SK-N-SH (cell line): Measurements from ENCODE around the gene PDS5B. TPM values are rescaled to one million over a fixed set of nuclear protein-coding genes. Genes with fewer than 3 reads are reported as not detected.

ENCODE experiments used
- CTCF ChIA-PET: fragments of 300-600, 350-600 bp; formaldehyde crosslinking; extraction: SDS; loops from one replicate; lab custom pipeline; 2021; lab: Yijun Ruan, JAX
- POLR2A ChIA-PET: fragments of 350-600 bp; sonication (Branson Sonifier 250); formaldehyde crosslinking; extraction: SDS; loops from one replicate; lab custom pipeline; 2020; ENCODE audit warnings: antibody characterized with exemption, inconsistent platforms; lab: Yijun Ruan, JAX
- DNase-seq: peaks from one replicate; pipeline ENCODE4 v3.0.0; 2012
- H2AFZ ChIP-seq: fragments of 200-600 bp; sonication (generic); 2 replicates; pipeline ENCODE4 v1.8.1; 2016; ENCODE audit warnings: antibody characterized with exemption, mild to moderate bottlenecking, low read depth
- H3F3A ChIP-seq: fragments of 200-600 bp; sonication (generic); replicated peaks from 2 replicates; pipeline ENCODE3; 2016; ENCODE audit warnings: antibody characterized with exemption, mild to moderate bottlenecking; ENCODE audit not compliant: insufficient read depth
- H3K27ac ChIP-seq, 2 experiments: fragments of 200-500 bp in 1 of 2; fragments of 200-600 bp in 1 of 2; sonication (Bioruptor generic) in 1 of 2; sonication (generic), shearing (Covaris generic) in 1 of 2; 2 replicates each; pipeline versions ENCODE4 v1.5.1 to v1.6.1; 2014 to 2016; ENCODE audit warnings: low read depth in 2 of 2, inconsistent platforms in 1 of 2, low read length in 1 of 2, mild to moderate bottlenecking in 1 of 2, mixed read lengths in 1 of 2
- H3K27me3 ChIP-seq: fragments of 200-600 bp; sonication (generic), shearing (Covaris generic); 2 replicates; pipeline ENCODE4 v1.6.1; 2016; ENCODE audit warnings: mixed run types; ENCODE audit not compliant: insufficient read depth
- H3K36me3 ChIP-seq, 2 experiments: fragments of 200-500 bp in 1 of 2; fragments of 200-600 bp in 1 of 2; sonication (Bioruptor generic) in 1 of 2; sonication (generic) in 1 of 2; replicated peaks in 1 of 2; 2 replicates each; pipeline versions ENCODE3 to v1.5.1; 2014 to 2016; ENCODE audit warnings: low read length in 1 of 2, mild to moderate bottlenecking in 1 of 2; ENCODE audit not compliant: insufficient read depth in 2 of 2, control insufficient read depth in 1 of 2
- H3K4me1 ChIP-seq, 2 experiments: fragments of 200-500 bp in 1 of 2; fragments of 200-600 bp in 1 of 2; sonication (Bioruptor generic) in 1 of 2; sonication (generic), shearing (Covaris generic) in 1 of 2; 2 replicates each; pipeline versions ENCODE4 v1.5.1 to v1.6.1; 2014 to 2016; ENCODE audit warnings: low read depth in 1 of 2, low read length in 1 of 2, mixed run types in 1 of 2; ENCODE audit not compliant: insufficient read depth in 2 of 2, control insufficient read depth in 1 of 2
- H3K4me2 ChIP-seq: fragments of 200-600 bp; sonication (generic), shearing (Covaris generic); 2 replicates; pipeline ENCODE4 v1.6.1; 2017; ENCODE audit warnings: mixed run types
- H3K4me3 ChIP-seq, 2 experiments: fragments of 200-500 bp in 1 of 2; fragments of 200-600 bp in 1 of 2; sonication (Bioruptor generic) in 1 of 2; sonication (generic), shearing (Covaris generic) in 1 of 2; 2 replicates each; pipeline versions ENCODE4 v1.5.1 to v1.8.1; 2014 to 2016; ENCODE audit warnings: low read depth in 2 of 2, inconsistent platforms in 1 of 2, low read length in 1 of 2, mild to moderate bottlenecking in 1 of 2, mixed read lengths in 1 of 2, moderate library complexity in 1 of 2
- H3K79me2 ChIP-seq: fragments of 200-600 bp; sonication (generic); 2 replicates; pipeline ENCODE4 v1.8.1; 2017; ENCODE audit warnings: mild to moderate bottlenecking; ENCODE audit not compliant: insufficient read depth
- H3K9ac ChIP-seq: fragments of 200-600 bp; sonication (generic); 2 replicates; pipeline ENCODE4 v1.6.1; 2017; ENCODE audit warnings: mixed run types
- H3K9me2 ChIP-seq: fragments of 200-600 bp; sonication (generic); 2 replicates; pipeline ENCODE4 v1.6.1; 2017; ENCODE audit warnings: mixed run types
- H3K9me3 ChIP-seq: fragments of 200-600 bp; sonication (generic); 2 replicates; pipeline ENCODE4 v1.6.1; 2017; ENCODE audit warnings: mixed run types, mild to moderate bottlenecking, moderate library complexity
- H4K20me1 ChIP-seq: fragments of 200-600 bp; sonication (generic); 2 replicates; pipeline ENCODE4 v1.6.1; 2017; ENCODE audit warnings: mild to moderate bottlenecking, mixed run types; ENCODE audit not compliant: insufficient read depth
- CHD2 ChIP-seq: fragments of 150-350 bp; IDR thresholded peaks from 2 replicates; pipeline ENCODE4 v1.6.1; 2018; ENCODE audit warnings: low read length; ENCODE audit not compliant: partially characterized antibody
- ELF1 ChIP-seq: IDR thresholded peaks from 2 replicates; pipeline ENCODE4 v1.4.0; 2012
- EP300 ChIP-seq, 2 experiments: IDR thresholded peaks; 2 replicates each; pipeline versions ENCODE4 v1.4.0 to v1.6.1; 2012; ENCODE audit warnings: borderline replicate concordance in 1 of 2, low read depth in 1 of 2, low read length in 1 of 2
- EZH2phosphoT487 ChIP-seq: fragments of 200-600 bp; sonication (generic); IDR thresholded peaks from 2 replicates; pipeline ENCODE4 v1.6.1; 2017; ENCODE audit warnings: low read depth, mixed run types, mild to moderate bottlenecking, antibody characterized with exemption, moderate library complexity, borderline replicate concordance
- FOSL2 ChIP-seq: IDR thresholded peaks from 2 replicates; pipeline ENCODE4 v1.4.0; 2012; ENCODE audit warnings: low read depth, mild to moderate bottlenecking, moderate library complexity, borderline replicate concordance
- FOXJ3 ChIP-seq: sonication (generic); formaldehyde crosslinking; IDR thresholded peaks from 2 replicates; pipeline ENCODE4 v1.5.1; 2020; ENCODE audit warnings: mild to moderate bottlenecking, missing genetic modification reagents
- GATA2 ChIP-seq: sonication (generic); formaldehyde crosslinking; IDR thresholded peaks from 2 replicates; pipeline ENCODE4 v1.5.0; 2020; ENCODE audit warnings: mild to moderate bottlenecking, missing genetic modification reagents
- IRF3 ChIP-seq: fragments of 150-350 bp; IDR thresholded peaks from 2 replicates; pipeline ENCODE4 v1.6.1; 2016; ENCODE audit warnings: mild to moderate bottlenecking, low read depth, low read length
- JUND ChIP-seq: IDR thresholded peaks from 2 replicates; pipeline ENCODE4 v1.4.0; 2012
- MXI1 ChIP-seq: IDR thresholded peaks from 2 replicates; pipeline ENCODE4 v1.6.1; 2012; ENCODE audit warnings: mild to moderate bottlenecking, low read depth, low read length, improper control_type of control experiment
- PBX3 ChIP-seq: IDR thresholded peaks from 2 replicates; pipeline ENCODE4; 2012
- RAD21 ChIP-seq: IDR thresholded peaks from 2 replicates; pipeline ENCODE4 v1.6.1; 2012; ENCODE audit warnings: mild to moderate bottlenecking, low read length
- RCOR1 ChIP-seq: fragments of 150-350 bp; IDR thresholded peaks from 2 replicates; pipeline ENCODE4 v1.6.1; 2017; ENCODE audit warnings: antibody characterized with exemption, low read length
- REST ChIP-seq: IDR thresholded peaks from 2 replicates; pipeline ENCODE4 v1.6.1; 2012; ENCODE audit warnings: mild to moderate bottlenecking, low read depth, low read length, moderate library complexity
- RXRA ChIP-seq: IDR thresholded peaks from 2 replicates; pipeline ENCODE4 v1.4.0; 2012; ENCODE audit warnings: low read depth, mild to moderate bottlenecking, borderline replicate concordance
- SIN3A ChIP-seq: IDR thresholded peaks from 2 replicates; pipeline ENCODE4 v1.6.1; 2012; ENCODE audit warnings: low read depth, mild to moderate bottlenecking, low read length, moderate library complexity, borderline replicate concordance
- SMC3 ChIP-seq: IDR thresholded peaks from 2 replicates; pipeline ENCODE4 v1.6.1; 2012; ENCODE audit warnings: low read depth, low read length, improper control_type of control experiment
- TEAD4 ChIP-seq: IDR thresholded peaks from 2 replicates; pipeline ENCODE4 v1.4.0; 2012; ENCODE audit warnings: mild to moderate bottlenecking, borderline replicate concordance; ENCODE audit not compliant: insufficient read depth
- USF2 ChIP-seq: fragments of 150-350 bp; IDR thresholded peaks from 2 replicates; pipeline ENCODE4 v1.6.1; 2017; ENCODE audit warnings: antibody characterized with exemption, low read length, low read depth, borderline replicate concordance
- YY1 ChIP-seq: IDR thresholded peaks from 2 replicates; pipeline ENCODE4 v1.4.0; 2012; ENCODE audit warnings: low read depth, mild to moderate bottlenecking
- ZBTB33 ChIP-seq: IDR thresholded peaks from 2 replicates; pipeline ENCODE4 v1.4.0; 2012; ENCODE audit warnings: low read depth, borderline replicate concordance
- WGBS: methylation state at CpG from one replicate; pipeline ENCODE4 v1.1.6; 2017; ENCODE audit warnings: low lambda C conversion rate; 5-methylcytosine and 5-hydroxymethylcytosine counted together
- polyA plus RNA-seq, 3 experiments: library from polyadenylated mRNA; depleted of rRNA; stranded (reverse); fragments of >200 nt; gene quantifications; 2 replicates each; pipeline ENCODE4 v1.2.3, GENCODE V29; 2012

PDS5B gene
- polyA plus RNA-seq, 1 of the 3 experiments (the other 2 are of a cell fraction): 3.8 TPM

GRCh38 chr13:32538621-32539246, 47.5 kb upstream of the PDS5B start, which contains the start of gene N4BP2L2 (continued):
- TF ChIP-seq FOSL2 (no peak), JUND (no peak), SMC3 (peak; percentile 46), FOXJ3 (peak; percentile 24; the same call in 1 of the 2 replicates), RXRA (no peak), USF2 (no peak), GATA2 (CRISPR knock-in tag) (no peak), MXI1 (peak; percentile 48; the same call in 1 of the 2 replicates), PBX3 (no peak)

- peaks cover 0 to 4% of the 10 kb centered on the region in 2 experiments; a peak in 2 of 4 replicates for H3K4me1 ChIP-seq
- no peak overlapping the region for H3K27ac ChIP-seq
- H3K79me2 ChIP-seq: peaks cover 14% of the 10 kb centered on the region
- H3K9me2 ChIP-seq: no peaks in the 10 kb centered on the region
- peaks cover 5% of the 10 kb centered on the region for H3F3A ChIP-seq
- CTCF ChIA-PET: no interaction called here
- H3K9me3 ChIP-seq: no peaks in the 10 kb centered on the region
- H3K4me3 ChIP-seq: no peak overlapping the region
- H2AFZ ChIP-seq: no peak overlapping the region
- H4K20me1 ChIP-seq: no peaks in the 10 kb centered on the region
- H3K27me3 ChIP-seq: no peaks in the 10 kb centered on the region
- WGBS: 66% methylated on average over 2 of the region's 2 CpGs
- no peak overlapping the region for H3K4me2 ChIP-seq
- DNase-seq: no peak
- POLR2A ChIA-PET: no interaction called here
- H3K9ac ChIP-seq: no peak overlapping the region
- no peaks in the 10 kb centered on the region for H3K36me3 ChIP-seq
- TF ChIP-seq EZH2phosphoT487: no peak
- no peak for TF ChIP-seq IRF3
- TF ChIP-seq ZBTB33: no peak
- no peak for TF ChIP-seq TEAD4
- TF ChIP-seq RAD21: no peak
- TF ChIP-seq USF2: no peak
- no peak for TF ChIP-seq SIN3A
- no peak for TF ChIP-seq EP300 (IDR thresholded peaks at IDR 0.05; ENCODE audit: borderline replicate concordance in 1 of 2, low read depth in 1 of 2, low read length in 1 of 2)
- TF ChIP-seq YY1: no peak
- TF ChIP-seq CHD2: no peak
- no peak for TF ChIP-seq MXI1
- TF ChIP-seq RCOR1: no peak
- no peak for TF ChIP-seq REST
- TF ChIP-seq ELF1: no peak
These were observed 44.0 kb upstream of the PDS5B start for GRCh38 chr13:32542221-32542620.
